ENCODE results near the gene CABCOCO1.

DNA sequence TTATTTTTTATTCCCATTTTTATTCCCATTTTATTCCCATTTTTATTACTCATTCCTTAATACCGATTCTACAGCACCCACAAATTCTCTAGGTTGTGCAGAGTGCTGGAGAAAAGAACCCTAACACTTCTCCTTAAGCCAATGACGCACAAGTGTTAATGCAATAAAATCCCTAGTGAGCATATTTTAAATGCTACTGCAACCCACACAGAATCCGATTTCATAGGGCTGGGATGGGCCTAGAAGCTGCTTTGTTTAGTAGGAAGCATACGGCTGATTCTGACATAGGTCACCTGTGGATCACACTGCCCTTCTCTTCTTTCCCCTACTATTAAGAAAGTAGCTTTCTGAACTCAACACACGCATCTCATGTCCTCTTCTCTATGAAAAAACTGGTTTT is 45.1 kb upstream of the CABCOCO1 start:
- TF ChIP-seq POLR2A (IDR thresholded peaks at IDR 0.05) (no peak), CTCF (IDR thresholded peaks at IDR 0.05) (no peak), EP300 (IDR thresholded peaks at IDR 0.05) (no peak)

Measured in sigmoid colon (tissue), 4 donors.